Fibroblast of pulmonary artery (primary cell): Measurements from ENCODE around the gene TMEM87A.

Experiments used
- DNase-seq: peaks from one replicate; pipeline ENCODE4 v3.0.0-alpha.2; 2010; ENCODE audit warnings: low read depth
- H3K4me3 ChIP-seq: replicated peaks from 2 replicates; pipeline ENCODE4 v1.5.1; 2011; ENCODE audit warnings: low read depth, mild to moderate bottlenecking, control low read depth, low read length, moderate library complexity
- TF ChIP-seq, protein P1 (sequence below): IDR thresholded peaks from 2 replicates; pipeline ENCODE4 v1.5.1; 2011; ENCODE audit warnings: mild to moderate bottlenecking, control low read depth, low read length, inconsistent platforms; ENCODE audit errors: missing control alignments

Gene TMEM87A

DNA sequence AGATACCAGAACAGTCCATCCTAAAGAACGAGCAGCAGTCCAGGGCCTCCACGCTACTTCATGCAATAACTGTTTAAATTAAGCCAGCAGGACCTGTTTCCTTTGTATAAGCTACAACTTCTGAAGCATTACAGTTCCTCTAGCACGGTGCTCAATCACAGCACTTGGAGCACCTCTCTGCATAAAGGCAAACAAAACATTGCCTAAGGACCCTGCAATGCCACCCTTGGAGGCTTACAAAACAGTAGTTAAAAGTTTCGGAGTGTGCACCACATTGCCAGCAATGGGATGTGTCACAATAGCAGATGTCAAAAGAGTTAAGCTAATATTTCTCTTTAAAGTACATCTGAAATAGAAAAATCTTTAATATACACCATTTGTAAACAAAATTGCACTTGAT is 62.5 kb downstream of the TMEM87A start:
- H3K4me3 ChIP-seq = no peak overlapping the region
- TF ChIP-seq, protein P1, sequence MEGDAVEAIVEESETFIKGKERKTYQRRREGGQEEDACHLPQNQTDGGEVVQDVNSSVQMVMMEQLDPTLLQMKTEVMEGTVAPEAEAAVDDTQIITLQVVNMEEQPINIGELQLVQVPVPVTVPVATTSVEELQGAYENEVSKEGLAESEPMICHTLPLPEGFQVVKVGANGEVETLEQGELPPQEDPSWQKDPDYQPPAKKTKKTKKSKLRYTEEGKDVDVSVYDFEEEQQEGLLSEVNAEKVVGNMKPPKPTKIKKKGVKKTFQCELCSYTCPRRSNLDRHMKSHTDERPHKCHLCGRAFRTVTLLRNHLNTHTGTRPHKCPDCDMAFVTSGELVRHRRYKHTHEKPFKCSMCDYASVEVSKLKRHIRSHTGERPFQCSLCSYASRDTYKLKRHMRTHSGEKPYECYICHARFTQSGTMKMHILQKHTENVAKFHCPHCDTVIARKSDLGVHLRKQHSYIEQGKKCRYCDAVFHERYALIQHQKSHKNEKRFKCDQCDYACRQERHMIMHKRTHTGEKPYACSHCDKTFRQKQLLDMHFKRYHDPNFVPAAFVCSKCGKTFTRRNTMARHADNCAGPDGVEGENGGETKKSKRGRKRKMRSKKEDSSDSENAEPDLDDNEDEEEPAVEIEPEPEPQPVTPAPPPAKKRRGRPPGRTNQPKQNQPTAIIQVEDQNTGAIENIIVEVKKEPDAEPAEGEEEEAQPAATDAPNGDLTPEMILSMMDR = no peak
- no peak for DNase-seq

DNA sequence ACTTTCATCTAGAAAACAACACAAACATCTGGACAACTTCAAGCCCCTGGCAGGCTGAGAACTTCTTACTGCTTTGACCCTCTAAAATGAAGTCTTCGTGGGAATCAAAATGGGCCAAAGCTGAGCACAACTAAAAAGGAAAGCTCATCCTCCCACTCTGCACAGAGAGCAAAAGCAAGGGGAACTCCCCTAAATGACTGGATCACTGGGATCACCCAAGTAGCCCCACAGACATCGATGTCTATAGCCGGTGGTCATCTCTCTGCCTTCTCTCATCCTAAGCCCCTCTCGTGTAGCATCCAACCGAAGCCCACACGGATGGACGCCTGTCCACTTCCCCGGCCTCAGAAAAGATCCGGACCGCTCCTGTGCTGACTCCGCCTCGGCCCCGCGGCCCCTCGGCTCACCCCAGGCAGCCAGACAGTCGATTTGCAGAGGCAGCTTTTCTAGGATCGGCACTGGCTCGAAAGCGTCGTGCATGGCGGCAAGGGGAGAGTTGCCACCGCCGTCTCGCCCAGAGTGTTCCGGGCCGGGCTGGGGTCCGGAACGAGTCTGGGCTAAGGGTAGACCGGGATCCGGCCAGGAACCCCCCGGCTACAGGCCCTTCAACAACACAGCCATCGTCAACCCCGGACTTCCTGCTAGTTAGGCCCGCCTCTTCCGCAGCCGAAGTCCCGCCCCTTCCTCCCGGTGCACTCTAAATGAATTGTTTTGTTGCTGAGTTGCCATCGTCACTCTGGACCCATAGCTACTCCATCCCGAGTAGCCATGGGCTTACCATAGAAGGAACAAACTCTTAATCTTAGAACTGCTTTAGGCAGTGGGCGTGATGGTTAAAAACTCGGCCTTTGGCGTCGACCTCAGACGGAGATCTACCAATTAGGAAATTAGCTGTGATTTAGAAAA is 65.3 kb downstream of the TMEM87A start, which contains the start of gene VPS39:
Gene VPS39 (minus strand): TSS at position 631 of the 906 bp plus-strand sequence. CDS start 151 bp downstream, at position 480.
- DNase-seq = peak; percentile 90
- peak within 1 kb of the TSS; percentile 92 for H3K4me3 ChIP-seq
- TF ChIP-seq, protein P1 = no peak

DNA sequence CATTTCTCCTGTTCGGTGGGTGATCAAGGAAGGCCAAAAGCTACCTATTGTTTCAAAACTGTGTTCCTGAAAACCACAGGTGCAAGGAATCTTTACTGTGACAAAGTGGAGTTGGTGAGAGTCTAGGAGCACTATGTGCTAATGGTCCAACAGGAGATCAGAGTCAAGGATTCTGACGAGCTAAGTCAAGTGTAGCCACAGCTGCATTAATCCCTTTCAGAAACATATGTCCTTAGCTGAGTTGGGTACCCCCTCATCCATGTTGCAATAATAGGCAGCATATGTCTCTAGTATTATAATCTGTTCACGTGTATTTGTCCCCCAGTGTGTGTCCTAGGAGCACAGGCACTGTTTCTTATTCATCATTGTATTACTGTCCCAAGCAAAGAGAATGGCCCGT is 66.8 kb downstream of the TMEM87A start:
- TF ChIP-seq, protein P1 = no peak
- no peak overlapping the region for H3K4me3 ChIP-seq
- DNase-seq = no peak

DNA sequence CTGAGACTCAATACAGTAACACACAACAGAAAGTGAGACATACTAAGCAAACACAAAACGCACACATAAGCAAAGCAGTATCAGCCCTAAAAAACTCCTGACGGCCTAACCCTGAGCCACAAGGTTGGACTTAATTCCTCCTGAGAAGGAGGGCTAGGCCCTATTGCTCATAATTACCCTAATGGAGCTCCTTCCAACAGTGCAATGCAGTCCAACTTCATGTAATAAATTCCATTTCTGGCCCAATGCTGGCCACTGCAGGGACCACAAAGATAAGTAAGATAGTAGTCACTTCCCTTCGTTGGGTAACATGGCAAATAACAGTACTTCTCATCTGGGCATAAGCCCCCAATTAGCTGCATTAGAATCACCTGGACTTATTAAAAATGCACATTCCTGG is 69.3 kb downstream of the TMEM87A start:
- no peak for DNase-seq
- H3K4me3 ChIP-seq = no peak overlapping the region
- TF ChIP-seq, protein P1 = no peak

DNA sequence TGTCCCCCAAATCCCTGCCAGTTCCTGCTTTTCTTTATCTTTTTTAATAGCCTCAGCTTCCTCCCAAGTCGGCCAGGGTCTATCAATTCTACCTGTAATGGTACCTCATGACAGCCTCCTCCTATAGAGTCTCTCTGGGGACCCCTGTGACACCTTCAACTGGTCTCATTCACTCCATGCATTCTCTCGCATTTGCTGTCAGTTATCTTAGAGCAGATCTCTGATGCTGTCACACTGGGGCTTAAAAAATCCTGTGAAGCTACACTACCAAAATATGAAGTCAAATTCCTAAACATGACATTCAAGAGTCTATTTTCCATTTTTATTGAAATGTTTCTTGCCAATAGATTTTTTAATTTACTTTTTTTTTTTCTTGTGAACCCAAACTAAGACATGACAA is 70.6 kb downstream of the TMEM87A start:
- no peak for DNase-seq
- no peak overlapping the region for H3K4me3 ChIP-seq
- TF ChIP-seq, protein P1 = no peak

DNA sequence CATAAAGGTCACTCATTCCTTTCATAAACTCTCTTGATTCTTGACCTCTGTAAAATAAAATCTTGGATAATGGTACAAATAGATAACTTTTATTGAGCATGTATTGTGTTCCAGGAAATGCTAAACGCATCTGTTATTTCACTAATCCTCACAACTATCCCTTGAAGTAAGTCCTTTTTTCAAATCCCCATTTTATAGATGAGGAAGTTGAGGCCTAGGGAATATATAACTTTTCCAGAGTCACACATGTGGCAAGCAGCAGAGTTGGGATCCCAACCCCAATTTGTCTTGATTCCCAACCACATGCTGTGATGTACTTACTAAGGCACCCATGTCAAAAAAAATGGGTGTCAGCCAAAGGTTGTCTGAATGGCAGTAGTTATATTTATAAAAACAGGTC is 71.4 kb downstream of the TMEM87A start:
- TF ChIP-seq, protein P1 = no peak
- no peak for DNase-seq
- no peak overlapping the region for H3K4me3 ChIP-seq
